Myocyte (in vitro differentiated cells): ENCODE data around the gene SVEP1. TPM values are rescaled to one million over a fixed set of nuclear protein-coding genes. Genes with fewer than 3 reads are reported as not detected.
"Not testable (repeated sequence)": the region's sequence is repeated elsewhere in the genome, so short reads cannot be mapped to it uniquely, and the experiment has no call there.

Experiments
- DNase-seq: peaks from one replicate; pipeline ENCODE4 v3.0.0-alpha.2; 2012; ENCODE audit warnings: low read depth
- total RNA-seq: library from RNA; depleted of rRNA; stranded (reverse); fragments of >200 nt; gene quantifications from 2 replicates; pipeline ENCODE4 v1.2.3, GENCODE V29; 2014

The SVEP1 gene
- total RNA-seq, 1 donor from 2014 or later: 3.6 TPM

DNA sequence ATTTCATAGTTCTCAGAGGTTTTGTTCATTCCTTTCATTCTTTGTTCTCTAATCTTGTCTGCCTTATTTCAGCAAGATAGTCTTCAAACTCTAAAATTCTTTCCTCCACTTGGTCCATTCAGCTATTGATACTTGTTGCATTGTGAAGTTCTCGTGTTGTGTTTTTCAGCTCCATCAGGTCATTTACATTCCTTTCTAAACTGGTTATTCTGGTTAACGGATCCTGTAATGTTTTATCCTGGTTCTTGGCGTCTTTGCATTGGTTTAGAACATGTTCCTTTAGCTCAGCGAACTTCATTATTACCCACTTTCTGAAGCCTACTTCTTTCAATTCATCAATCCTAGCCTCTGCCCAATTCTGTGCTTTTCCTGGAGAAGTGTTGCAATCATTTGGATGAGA, 196.8 kb downstream of the SVEP1 start:
- no peak for DNase-seq

DNA sequence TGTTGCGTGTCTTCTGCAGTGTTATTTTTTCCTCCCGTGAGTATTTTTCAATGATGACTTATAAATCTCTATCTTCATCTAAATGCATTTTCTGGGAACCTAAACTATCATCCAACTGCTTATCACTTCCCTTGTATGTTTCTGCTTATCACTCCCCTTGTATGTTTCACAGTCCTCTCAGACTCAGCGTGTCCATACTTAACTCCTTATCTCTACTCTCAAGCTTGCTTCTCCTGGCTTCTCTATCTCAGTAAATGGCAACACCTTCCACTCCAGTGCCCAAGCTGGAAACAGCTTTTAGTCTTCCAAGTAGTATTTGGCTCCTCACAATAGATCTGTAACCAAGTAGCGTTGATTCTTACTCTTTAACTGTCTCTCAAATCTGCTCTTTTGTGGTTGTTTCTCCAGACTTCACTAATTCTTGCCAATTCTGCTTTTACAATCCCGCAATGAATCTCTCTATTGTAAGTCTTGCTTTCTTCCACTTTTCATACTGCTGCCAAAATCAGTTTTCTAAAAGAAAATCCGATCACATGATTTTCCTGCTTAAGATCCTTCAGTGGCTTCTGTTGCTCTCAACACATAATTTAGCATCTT, 208.0 kb downstream of the SVEP1 start:
- DNase-seq: no peak

DNA sequence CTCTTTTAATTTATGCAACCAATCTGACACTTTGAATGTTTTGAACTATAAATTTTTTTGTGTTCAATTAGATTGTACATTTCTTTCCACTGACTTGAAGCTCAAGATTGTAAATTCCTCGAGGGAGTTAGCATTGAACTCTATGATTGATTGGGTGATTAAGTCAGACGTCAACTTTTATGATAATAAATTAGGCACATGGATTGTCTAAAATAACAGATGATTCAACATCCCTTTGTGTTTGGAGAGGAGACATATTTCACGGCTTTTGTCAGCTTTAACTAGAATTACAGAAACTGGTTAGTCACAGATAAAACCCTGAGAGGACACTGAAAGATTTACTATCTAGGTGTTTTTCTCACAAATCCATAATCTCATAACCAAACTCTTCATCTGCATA, 209.2 kb downstream of the SVEP1 start:
- no peak for DNase-seq

DNA sequence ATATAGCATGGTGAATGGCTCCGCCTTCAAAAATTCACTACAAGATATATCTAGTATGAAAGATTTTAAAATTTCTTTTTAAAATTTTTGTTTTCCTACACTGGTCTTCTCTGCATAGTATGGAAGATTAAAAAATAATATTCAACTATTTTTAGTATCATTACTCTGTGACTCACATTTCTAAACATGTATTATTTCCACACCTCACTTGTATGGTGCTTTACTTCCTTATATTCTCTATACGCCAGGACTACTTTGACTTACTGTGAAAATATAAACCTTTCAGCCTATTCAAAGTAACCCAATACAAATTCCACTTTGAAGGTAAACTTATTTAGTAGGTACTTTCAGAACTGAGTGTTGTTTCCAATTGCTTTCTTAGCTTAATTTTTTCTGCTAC, 215.1 kb downstream of the SVEP1 start:
- DNase-seq: no peak

DNA sequence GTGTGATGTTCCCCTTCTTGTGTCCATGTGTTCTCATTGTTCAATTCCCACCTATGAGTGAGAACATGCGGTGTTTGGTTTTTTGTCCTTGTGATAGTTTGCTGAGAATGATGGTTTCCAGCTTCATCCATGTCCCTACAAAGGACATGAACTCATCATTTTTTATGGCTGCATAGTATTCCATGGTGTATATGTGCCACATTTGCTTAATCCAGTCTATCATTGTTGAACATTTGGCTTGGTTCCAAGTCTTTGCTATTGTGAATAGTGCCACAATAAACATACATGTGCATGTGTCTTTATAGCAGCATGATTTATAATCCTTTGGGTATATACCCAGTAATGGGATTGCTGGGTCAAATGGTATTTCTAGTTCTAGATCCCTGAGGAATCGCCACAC, 220.5 kb downstream of the SVEP1 start:
- not testable (repeated sequence) for DNase-seq

DNA sequence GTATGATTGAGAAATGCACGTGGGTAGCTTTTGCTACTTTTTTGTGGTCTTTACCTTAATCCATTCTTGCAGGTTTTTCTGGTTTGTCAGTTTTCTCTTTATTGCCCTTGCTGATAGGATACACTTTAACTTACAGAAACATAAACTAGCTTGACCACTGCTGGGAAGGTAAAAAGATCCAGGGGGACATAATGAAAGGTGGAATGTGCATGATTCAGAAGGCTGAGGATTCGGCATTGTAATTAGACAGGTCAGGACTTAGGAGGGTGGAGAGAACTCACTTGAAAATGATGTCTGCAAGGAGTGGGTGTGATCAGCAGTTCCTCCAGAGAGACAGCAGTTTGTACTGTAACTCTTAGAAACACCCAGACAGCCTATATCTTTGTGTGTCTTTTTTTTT, 222.0 kb downstream of the SVEP1 start:
- DNase-seq: no peak

DNA sequence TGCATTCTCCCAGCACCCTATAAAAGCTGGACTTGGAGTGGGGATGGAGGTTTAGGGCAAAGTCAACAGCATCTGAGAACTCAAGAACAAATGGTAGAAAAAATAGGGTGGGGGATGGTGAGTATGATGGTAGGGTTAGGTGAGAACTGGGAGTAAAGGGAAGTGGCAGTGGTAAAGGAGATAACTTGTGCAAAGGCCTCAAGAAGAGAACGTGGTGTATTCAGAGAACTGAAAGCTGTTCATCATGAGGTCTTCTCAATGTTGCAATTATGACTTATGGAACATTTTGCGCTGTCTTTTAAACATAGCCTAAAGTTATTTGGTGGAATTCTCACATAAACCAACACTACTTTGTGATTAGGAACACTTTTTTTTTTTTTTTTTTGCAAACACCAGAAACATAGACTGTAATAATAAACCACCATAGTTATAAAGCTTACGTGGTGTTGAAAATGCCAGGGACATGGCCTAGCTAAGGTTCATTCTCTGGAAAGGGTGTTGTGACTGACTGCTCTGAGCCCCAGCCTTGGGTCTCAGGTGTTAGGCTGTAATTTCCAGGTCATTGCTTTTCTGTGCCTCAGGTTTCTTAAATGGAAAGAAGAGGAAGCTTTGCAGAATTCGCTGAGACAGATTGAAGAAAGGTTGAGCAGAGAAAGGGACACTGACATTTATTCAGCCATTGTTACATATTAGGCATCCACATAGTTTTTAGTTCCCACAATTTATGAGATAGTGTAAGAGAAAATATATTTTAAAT, 222.7 kb downstream of the SVEP1 start:
- DNase-seq: no peak

DNA sequence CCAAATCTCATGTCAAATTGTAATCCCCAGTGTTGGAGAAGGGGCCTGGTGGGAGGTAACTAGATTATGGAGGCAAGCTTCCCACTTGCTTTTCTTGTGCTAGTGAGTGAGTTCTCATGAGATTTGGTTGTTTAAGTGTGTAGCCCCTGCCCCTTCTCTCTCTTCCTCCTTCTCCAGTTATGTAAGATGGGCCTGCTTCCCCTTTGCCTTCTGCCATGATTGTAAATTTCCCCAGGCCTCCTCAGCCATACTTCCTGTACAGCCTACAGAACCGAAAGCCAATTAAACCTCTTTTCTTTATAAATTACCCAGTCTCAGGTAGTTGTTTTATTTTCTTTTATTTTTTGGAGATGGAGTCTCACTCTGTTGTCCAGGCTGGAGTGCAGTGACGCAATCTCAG, 223.6 kb downstream of the SVEP1 start:
- no peak for DNase-seq

DNA sequence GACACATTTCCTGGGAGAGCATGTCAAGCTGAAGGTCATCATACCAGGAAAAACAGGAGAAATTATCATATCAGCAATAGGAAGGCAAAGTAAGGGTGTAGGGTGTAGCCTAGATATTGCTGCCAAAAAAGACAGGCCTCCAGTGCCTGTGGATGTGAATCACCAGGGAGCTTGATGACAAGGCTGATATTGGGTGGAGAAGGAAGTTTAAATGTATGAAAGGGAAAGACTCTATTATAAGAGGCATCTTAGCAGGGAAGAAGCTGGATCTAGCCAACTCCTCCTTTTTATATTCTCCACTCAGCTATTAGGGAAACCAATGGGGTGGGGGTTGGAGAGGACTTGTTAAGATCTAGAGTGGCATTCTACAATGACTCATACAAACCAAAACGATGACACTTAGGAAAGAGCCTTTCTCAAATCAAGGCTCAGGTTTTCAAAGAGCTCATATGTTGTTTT, 228.5 kb downstream of the SVEP1 start:
- peak; percentile 74 for DNase-seq

DNA sequence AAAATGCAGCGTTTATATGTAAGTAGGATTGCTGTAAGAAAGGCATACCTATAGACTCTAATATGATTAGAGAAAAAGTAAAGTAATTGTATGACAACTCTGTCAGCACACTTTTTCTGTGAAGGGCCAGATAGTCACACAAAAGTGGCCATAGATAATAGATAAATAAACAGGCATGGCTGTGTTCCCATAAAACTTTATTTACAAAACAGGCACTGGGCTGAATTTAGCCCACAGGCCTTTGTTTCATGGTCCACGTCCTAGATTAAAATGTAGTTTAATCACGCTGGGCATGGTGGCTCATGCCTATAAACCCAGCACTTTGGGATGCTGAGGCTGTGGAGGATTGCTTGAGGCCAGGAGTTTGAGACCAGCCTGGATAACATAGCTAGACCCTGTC, 233.2 kb downstream of the SVEP1 start:
- DNase-seq: no peak

DNA sequence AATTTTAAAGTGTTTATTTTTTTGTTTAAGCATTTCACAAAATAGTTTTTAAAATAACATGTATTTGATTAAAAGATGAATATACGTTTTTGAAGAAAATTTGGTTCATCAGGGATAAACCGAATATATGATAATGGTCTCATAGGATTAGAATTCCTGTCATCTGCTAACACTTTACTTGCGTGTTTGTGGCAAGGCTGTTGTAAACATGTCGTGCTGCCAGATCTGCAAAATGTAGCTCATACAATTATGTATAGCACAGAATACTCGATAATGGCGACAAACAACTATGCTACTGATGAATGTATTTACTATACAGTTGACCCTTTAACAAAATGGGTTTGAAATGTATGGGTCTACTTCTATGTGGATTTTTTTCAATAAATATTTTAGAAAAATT, 234.7 kb downstream of the SVEP1 start:
- DNase-seq: no peak

DNA sequence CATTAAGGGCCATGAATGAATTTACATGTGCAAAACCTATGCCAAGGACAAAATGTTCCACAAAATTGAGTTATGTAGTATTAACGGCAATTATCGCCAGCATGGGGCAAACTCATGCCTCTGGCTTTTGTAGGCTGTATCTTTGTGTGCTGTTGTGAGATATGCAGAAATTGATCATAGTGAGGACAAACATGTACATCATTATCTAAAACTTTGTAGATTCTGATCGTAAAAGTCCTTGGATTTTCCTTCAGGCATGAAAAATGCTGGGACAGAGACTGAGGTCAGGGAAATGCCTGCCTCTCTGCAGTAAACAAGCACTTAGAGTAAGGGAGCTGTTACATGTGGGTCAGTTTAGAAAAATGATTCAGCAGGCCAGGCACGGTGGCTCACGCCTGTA, 236.0 kb downstream of the SVEP1 start:
- no peak for DNase-seq

DNA sequence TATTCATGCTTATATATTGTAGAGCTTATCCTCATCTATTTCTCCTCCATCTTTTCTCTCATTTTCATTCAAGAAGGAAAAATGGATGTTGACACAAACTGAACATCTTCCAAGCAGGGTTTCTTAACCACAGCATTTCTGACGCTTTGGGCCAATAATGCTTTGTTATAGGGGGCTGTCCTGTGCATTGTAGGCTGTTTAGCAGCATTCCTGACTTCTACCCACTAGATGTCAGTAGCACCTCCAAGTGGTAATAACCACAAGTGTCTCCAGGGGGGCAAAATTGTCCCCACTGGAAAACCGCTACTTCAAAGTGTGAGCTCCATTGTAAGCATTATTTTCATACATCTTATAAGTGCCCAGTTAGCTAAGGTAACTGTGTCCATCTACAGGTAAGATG, 239.2 kb downstream of the SVEP1 start:
- DNase-seq: no peak

DNA sequence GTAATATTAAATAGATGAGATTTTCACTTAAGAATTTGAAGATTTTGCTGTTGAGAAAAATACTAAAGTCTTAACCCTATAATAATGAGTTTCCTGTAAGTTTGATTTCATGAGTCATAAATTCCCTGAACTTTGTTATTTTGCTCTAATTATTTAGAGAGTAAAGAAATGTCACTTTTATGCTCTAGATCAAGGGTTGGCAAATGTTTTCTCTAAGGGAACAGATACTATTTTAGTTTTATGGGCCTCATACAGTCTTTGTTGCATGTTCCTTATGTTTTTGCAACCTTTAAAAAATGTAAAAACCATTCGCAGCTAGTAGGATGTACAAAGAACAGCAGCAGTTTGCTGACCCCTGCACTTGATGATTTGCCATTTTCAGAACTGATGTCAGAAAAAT, 241.4 kb downstream of the SVEP1 start:
- no peak for DNase-seq

DNA sequence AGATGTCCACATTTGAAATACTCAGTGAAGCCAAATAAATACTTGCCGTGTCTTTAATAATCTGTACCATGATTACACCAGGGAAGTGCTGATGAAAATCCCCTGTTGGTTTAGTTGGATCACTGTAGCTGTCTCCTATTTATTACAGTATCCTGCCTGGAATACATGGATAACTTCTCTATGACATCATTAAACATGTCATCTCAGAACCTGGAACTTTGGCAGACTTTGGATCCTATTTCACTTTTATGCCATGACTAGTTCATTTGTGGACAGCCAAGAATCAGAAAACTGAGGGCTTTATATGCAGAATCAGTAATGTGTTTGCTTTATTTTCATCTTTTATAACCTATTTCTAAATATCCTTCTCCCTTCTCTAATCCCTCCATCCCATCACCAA, 241.8 kb downstream of the SVEP1 start, which contains the start of gene TXNDC8:
Gene TXNDC8 (minus strand): TSS at position 137 of the 400 bp plus-strand sequence.
- DNase-seq: no peak

DNA sequence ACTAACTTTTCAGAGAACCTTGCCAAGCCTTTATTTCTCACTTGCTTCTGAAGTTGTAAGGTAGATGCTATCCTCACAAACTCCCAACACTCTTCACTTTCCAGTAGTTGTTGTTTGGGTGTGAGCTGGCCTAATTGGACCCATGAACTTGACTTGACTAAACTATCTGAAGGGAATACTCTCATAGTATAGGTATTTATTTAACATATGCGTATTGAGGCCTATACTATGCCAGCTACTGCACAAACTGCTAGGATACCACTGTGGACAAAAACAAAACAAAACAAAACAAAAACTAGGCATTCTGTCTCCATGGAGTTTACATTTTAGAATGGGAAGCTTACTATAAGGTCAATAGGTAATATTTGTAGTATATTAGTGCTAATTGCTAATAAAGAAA, 243.2 kb downstream of the SVEP1 start:
- DNase-seq: no peak

DNA sequence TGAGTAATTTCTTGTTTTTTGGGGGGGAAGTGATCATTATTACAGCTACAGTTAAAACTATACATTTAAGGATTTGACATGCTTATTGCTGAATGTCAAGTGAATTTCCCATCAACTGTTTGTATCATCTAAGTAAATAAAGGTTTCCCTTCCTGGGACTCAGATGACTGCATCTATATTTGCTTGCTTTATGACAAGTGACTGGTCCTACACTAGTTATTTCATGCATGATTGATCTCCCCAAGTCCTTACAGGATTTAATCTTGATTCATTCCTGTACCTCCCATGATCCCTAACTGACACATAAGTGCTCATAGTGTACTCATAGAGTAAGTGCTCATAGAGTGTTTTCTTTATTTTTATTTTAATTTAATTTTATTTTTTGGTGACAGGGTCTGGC, 244.7 kb downstream of the SVEP1 start:
- DNase-seq: no peak

DNA sequence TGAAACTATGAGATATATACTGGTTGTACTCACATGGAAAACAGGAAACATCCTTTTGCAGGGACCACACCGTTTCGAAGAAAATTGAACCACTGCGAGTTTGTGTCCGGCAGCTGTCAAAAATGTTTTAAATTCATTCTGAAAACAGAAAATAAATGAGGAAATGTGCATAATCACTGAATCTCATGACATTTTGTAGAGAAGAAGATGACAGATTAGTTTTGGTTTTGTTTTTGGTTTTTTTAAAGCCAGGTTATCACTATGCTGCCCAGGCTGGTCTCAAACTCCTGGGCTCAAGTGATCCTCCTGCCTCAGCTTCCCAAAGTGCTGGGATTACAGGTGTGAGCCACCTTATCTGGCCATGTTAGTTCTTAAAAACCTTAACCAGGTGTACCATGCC, 245.4 kb downstream of the SVEP1 start:
- DNase-seq: no peak

DNA sequence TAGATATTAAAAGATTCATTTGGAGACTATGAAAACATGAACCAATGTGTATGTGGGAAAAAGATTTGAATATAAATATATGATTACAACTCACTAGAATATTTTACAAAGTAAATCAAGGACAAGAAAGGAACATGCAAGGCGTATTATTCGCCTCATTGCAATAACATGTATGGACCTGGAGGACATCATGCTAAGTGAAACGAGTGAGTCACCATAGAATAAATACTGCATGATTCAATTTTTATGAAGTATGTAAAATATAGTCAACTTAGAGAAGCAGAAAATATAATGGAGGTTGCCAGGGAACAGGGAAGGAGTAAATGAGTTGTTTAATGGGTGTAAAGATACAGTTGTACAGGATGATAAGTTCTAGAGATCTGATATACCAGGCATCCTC, 246.8 kb downstream of the SVEP1 start:
- DNase-seq: no peak

DNA sequence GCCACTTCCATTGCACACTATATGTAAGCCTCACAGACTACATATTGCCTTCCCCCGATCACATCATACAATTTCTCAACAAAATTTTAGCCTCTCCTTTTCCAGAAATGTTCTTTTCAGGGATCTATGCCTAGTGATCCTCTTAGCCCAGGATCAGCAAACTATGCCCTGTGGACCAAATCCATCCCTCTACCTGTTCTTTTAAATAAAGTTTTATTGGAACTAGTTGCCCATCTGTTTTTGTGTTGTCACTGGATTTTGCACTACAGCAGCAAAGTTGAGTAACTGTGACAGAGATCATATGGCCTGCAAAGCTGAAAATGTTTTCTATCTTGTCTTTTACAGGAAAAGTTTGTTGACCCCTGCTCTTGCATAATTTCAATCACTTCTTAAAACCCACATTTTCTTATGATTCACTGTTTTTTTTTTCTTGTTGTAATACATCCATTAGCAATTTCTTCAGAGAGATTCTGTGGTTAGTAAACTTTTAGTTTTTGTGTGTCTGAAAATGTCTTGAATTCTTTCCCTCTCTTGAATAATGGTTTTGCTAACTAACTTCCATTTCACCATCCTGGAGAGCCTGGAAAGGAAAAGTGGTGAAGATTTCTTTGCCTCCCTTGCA, 248.9 kb downstream of the SVEP1 start:
- peak; percentile 31 for DNase-seq

DNA sequence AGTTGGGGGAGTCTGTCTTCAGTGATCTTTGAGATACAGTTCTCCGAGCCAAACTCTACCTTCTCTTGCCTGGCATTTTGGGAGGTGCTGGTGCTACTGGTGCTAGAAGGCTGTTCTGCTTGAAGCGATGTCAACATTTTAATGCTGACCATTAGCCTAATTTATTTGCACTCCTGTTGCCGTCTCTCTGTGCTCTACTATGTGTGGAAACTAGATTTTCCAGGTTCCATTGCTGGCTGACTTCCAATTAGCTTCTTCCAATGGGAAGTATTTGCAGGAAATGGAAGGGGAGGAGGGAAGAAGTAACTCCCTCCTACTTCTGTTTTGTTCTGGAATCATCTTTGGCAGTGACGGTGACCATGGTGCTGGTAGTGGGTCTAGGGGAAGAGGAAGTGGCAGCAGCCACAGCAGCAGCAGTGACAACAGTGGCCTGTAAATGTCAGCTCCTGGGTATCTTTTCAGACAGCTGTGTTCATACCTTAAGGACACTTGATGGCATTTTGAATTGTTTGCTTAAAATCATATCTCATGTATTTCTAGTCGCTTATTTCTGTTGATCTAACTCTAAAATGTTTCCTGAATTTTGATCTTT, 249.8 kb downstream of the SVEP1 start:
- DNase-seq: no peak

DNA sequence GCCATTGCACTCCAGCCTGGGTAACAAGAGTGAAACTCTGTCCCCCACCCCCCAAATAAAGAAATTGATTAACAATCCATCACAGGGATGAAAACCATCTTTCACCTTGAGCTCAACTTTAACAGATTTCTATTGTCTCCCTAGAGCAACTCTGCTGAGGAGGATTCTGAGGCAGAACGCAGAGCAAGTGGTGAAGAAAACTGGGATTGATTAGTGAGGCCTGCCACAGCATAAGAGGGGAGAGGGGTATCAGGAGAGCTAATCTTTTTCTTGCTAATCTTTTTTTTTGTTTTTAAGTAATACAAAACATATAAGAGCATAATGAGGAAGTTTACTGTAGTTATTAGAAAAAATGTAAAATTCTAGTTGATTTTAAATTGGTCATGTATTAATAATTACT, 250.8 kb downstream of the SVEP1 start:
- DNase-seq: no peak
